Muscle layer of duodenum (tissue), 2 donors: ENCODE data around the gene TRIM15.
"Not testable (repeated sequence)": the region's sequence is repeated elsewhere in the genome, so short reads cannot be mapped to it uniquely, and the experiment has no call there.

ENCODE experiments used
- H3K27ac ChIP-seq: one replicate; pipeline ENCODE4 v1.7.0; 2013; ENCODE audit warnings: mild to moderate bottlenecking, low read length
- H3K27me3 ChIP-seq: one replicate; pipeline ENCODE4 v1.7.0; 2013; ENCODE audit warnings: low read depth, mild to moderate bottlenecking, control low read depth, low read length
- H3K36me3 ChIP-seq, 2 donors: one replicate each; pipeline ENCODE4 v1.7.0; 2013; ENCODE audit warnings: low read length in 2 of 2, control low read depth in 1 of 2, mild to moderate bottlenecking in 1 of 2; ENCODE audit not compliant: insufficient read depth in 2 of 2, control insufficient read depth in 1 of 2
- H3K4me1 ChIP-seq, 2 donors: one replicate each; pipeline ENCODE4 v1.7.0; 2013; ENCODE audit warnings: low read length in 2 of 2, mild to moderate bottlenecking in 2 of 2, control low read depth in 1 of 2, moderate library complexity in 1 of 2; ENCODE audit not compliant: insufficient read depth in 2 of 2, control insufficient read depth in 1 of 2
- H3K4me3 ChIP-seq, 2 donors: one replicate each; pipeline ENCODE4 v1.7.0; 2013; ENCODE audit warnings: low read length in 2 of 2, low read depth in 1 of 2, mild to moderate bottlenecking in 1 of 2
- H3K9me3 ChIP-seq, 2 donors: one replicate each; pipeline ENCODE4 v1.7.0; 2013; ENCODE audit warnings: low read length in 2 of 2, control low read depth in 1 of 2, mild to moderate bottlenecking in 1 of 2; ENCODE audit not compliant: control insufficient read depth in 1 of 2
- donor health status: healthy.

Gene TRIM15

GRCh38 chr6:30156774-30157173, 6.6 kb upstream of the TRIM15 start:
- no peak overlapping the region for H3K4me3 ChIP-seq
- no peaks in the 10 kb centered on the region for H3K36me3 ChIP-seq
- H3K4me1 ChIP-seq, result peaks cover 0 to 4% of the 10 kb centered on the region in 2 donors
- no peak overlapping the region for H3K27ac ChIP-seq
- H3K9me3 ChIP-seq, result no peaks in the 10 kb centered on the region
- no peaks in the 10 kb centered on the region for H3K27me3 ChIP-seq

- peaks cover 0 to 4% of the 10 kb centered on the region in 2 donors for H3K4me1 ChIP-seq
- H3K36me3 ChIP-seq, result no peaks in the 10 kb centered on the region
- no peaks in the 10 kb centered on the region for H3K27me3 ChIP-seq
- H3K4me3 ChIP-seq, result no peak overlapping the region
- no peaks in the 10 kb centered on the region for H3K9me3 ChIP-seq
- H3K27ac ChIP-seq, result no peak overlapping the region
Measured at GRCh38 chr6:30157581-30157980, 5.8 kb upstream of the TRIM15 start.

GRCh38 chr6:30157999-30158398, 5.3 kb upstream of the TRIM15 start:
- no peak overlapping the region for H3K27ac ChIP-seq
- no peaks in the 10 kb centered on the region for H3K27me3 ChIP-seq
- H3K4me1 ChIP-seq, result peaks cover 0 to 4% of the 10 kb centered on the region in 2 donors
- no peaks in the 10 kb centered on the region for H3K9me3 ChIP-seq
- H3K4me3 ChIP-seq, result no peak overlapping the region
- H3K36me3 ChIP-seq, result no peaks in the 10 kb centered on the region

- no peak overlapping the region for H3K27ac ChIP-seq
- no peaks in the 10 kb centered on the region for H3K27me3 ChIP-seq
- peaks cover 0 to 4% of the 10 kb centered on the region in 2 donors for H3K4me1 ChIP-seq
- no peak overlapping the region for H3K4me3 ChIP-seq
- no peaks in the 10 kb centered on the region for H3K36me3 ChIP-seq
- no peaks in the 10 kb centered on the region for H3K9me3 ChIP-seq
Measured at GRCh38 chr6:30158475-30159040, 4.8 kb upstream of the TRIM15 start.

- no peaks in the 10 kb centered on the region for H3K27me3 ChIP-seq
- H3K36me3 ChIP-seq, result no peaks in the 10 kb centered on the region
- no peak overlapping the region for H3K27ac ChIP-seq
- H3K4me3 ChIP-seq, result no peak overlapping the region
- peaks cover 0 to under 1% of the 10 kb centered on the region in 2 donors for H3K4me1 ChIP-seq
- H3K9me3 ChIP-seq, result no peaks in the 10 kb centered on the region
Measured at GRCh38 chr6:30160008-30160784, 3.1 kb upstream of the TRIM15 start.

GRCh38 chr6:30160785-30161531, 2.4 kb upstream of the TRIM15 start, which contains the start of gene TRIM10:
TRIM10 (minus strand) TSS chr6:30161211; CDS start chr6:30160858, 353 bp downstream.
- Histone ChIP-seq H3K27me3 (no peaks in the 10 kb centered on the region), H3K36me3 (no peaks in the 10 kb centered on the region), H3K4me3 (no peak within 1 kb of the TSS), H3K27ac (no peak within 1 kb of the TSS), H3K9me3 (no peaks in the 10 kb centered on the region), H3K4me1 (no peaks in the 10 kb centered on the region)

GRCh38 chr6:30162265-30163089, 869 bp upstream of the TRIM15 start:
- H3K4me3 ChIP-seq, result no peak overlapping the region
- H3K27ac ChIP-seq, result no peak overlapping the region
- H3K27me3 ChIP-seq, result no peaks in the 10 kb centered on the region
- no peaks in the 10 kb centered on the region for H3K36me3 ChIP-seq
- H3K9me3 ChIP-seq, result no peaks in the 10 kb centered on the region
- H3K4me1 ChIP-seq, result no peaks in the 10 kb centered on the region

GRCh38 chr6:30163918-30164654, 740 bp downstream of the TRIM15 start:
- peak overlapping the region; percentile 74 for H3K27ac ChIP-seq
- H3K4me1 ChIP-seq, result no peaks in the 10 kb centered on the region
- peak overlapping the region in 1 of 2 donors; percentile 41 for H3K4me3 ChIP-seq
- H3K27me3 ChIP-seq, result no peaks in the 10 kb centered on the region
- H3K9me3 ChIP-seq, result no peaks in the 10 kb centered on the region
- no peaks in the 10 kb centered on the region for H3K36me3 ChIP-seq

- H3K4me1 ChIP-seq, result no peaks in the 10 kb centered on the region
- no peaks in the 10 kb centered on the region for H3K9me3 ChIP-seq
- H3K36me3 ChIP-seq, result no peaks in the 10 kb centered on the region
- H3K27ac ChIP-seq, result peak overlapping the region; percentile 74
- peak overlapping the region in 1 of 2 donors; percentile 41 for H3K4me3 ChIP-seq
- no peaks in the 10 kb centered on the region for H3K27me3 ChIP-seq
Measured at GRCh38 chr6:30164714-30165113, 1.4 kb downstream of the TRIM15 start.

GRCh38 chr6:30165238-30165637, 1.9 kb downstream of the TRIM15 start:
- H3K27me3 ChIP-seq, H3K9me3 ChIP-seq, H3K4me3 ChIP-seq, H3K4me1 ChIP-seq, H3K27ac ChIP-seq, H3K36me3 ChIP-seq: not testable (repeated sequence)
